HG03095 (cell line): Measurements from ENCODE around the gene MMP28.

Source experiments
- ATAC-seq: cut with Tn5 transposase; IDR thresholded peaks from one replicate; pipeline ENCODE4 v1.9.1; 2021; ENCODE audit warnings: moderate library complexity; ENCODE audit not compliant: unreplicated experiment

Gene MMP28

GRCh38 chr17:35726953-35727460, 68.4 kb downstream of the MMP28 start:
- ATAC-seq: no peak

DNA sequence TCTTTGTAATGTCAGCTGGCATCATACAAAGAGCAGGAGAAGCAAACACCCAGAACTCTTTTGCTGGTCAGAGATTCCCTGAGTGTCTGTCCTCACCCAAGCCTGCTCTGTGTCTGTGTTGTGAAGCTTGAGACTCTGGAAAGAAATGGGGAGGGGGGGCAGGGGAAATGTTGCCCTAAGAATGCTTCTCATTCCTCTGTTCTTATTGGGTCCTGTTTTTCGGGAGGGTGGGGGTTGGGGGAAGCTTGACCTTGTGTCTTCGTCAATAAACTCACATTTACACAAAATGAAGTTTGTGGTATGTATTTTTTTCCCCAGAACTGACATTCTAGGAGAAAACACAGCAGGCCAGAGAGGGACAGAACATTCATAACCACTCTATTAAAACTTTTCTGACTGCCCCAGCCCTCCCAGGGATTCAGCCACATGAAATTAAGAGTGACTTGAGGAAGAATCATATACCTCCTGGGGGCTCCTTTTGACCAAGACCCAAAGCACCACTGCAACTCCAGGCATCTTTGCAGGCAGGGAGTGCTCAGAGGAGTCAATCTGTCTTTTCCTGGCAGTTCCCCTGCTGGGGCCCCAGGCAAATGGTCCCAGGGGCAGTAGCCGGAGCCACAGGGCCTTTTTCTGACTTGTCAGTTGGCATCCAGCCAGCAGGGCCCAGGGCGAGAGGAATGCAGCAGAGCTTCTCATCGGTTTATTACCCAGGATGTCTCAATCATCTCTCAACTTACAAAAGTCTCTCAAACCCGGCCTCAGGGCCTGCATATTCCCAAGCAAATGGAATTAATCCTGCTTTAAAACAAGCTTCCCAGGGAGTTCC, 69.1 kb downstream of the MMP28 start:
- no peak for ATAC-seq

DNA sequence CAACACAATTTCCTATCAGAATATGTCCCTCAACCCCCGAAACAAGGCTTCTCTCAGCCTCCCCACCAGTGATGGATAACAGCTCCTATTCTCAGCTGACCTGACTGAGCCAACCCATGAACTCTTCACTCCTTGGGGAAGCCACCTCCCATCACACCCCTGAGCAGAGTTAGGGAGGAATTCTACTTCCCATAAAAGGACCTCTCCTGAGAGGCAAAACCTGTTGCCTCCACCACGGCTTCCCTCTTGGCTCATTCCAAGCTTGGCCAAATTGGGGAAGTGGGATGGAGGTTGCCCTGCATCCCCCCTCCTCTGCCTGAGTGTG, 69.7 kb downstream of the MMP28 start:
- no peak for ATAC-seq

DNA sequence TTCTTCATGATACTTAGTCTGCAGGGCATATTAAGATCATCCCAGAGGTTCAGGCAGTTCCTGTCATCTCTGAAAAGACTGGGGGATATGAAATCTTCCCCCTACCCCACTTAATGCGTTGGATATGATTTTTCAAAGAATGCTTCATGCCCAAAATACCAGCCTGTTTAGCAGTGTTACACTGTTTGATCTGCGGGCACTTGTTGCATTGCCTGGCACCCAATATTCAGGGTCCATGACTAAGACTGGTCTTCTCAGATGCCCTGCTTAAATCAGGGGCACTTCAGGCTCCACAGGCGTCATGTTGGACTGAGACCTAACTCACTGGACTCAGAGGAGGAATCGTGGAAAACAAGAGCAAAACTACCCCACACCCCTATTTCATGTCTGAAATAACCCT, 70.4 kb downstream of the MMP28 start:
- no peak for ATAC-seq

DNA sequence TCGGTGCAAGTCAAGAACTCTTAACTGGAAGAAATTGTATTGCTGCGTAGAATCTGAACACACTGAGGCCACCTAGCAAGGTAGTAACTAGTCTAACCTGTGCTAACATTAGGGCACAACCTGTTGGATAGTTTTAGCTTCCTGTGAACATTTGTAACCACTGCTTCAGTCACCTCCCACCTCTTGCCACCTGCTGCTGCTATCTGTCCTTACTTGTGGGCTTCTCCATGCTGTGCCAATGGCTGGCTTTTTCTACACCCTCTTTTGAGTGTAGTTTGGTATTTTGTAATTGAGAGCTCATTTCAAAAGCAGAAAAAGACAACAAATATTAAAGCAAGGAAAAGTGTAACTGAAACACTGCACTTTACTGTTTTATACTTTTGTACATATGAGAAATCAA, 71.7 kb downstream of the MMP28 start:
- ATAC-seq: no peak

DNA sequence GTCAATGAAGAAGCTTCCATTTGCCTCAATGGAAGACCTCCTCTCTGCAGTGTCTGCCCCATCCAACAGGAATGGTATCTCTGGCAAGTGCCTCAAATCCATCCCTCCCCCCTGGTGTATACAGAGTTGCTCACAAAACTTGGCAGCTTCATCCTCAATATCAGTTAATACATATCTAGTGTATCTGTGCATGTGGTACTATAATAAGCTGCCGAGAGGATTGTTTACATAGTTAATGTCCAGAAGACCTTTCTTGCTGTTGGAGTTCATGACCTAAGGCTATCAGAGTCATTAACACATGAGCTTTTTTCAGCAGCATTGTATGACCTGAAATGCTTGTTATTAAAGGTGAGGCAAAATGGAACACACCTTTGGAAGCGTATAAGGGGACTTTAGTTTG, 78.0 kb downstream of the MMP28 start:
- no peak for ATAC-seq

DNA sequence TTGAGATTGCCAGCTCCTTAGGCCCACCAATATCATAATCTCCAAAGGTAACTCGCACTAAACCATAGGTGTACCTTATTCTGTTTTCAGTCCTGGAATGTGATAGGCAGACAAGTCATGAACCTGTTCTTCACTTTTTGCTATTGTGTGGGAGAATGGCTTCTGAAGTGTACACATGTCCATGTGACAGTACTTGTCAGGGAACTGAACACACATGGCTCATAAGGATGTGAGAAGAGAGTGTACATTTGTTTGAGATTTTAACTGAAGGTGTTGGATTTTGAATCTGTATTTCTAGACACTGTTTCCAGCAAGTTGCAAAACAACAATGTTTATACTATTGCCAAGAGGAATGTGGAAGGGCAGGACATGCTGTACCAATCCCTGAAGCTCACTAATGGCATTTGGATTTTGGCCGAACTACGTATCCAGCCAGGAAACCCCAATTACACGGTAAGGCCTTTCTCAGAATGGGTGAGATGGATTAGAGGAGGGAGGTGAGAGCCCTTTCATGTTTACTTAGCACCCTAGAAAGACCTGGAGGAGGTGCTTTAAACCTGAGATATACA, 78.5 kb downstream of the MMP28 start:
- no peak for ATAC-seq

- no peak for ATAC-seq
Observed at GRCh38 chr17:35716173-35716572, 79.3 kb downstream of the MMP28 start.
